Liver (tissue), 3 donors: ENCODE measurements around the gene STXBP6.

Experiments
- CTCF ChIP-seq: fragments of 150-350 bp; IDR thresholded peaks from 2 replicates; pipeline ENCODE4 v1.5.1; 2017; ENCODE audit warnings: improper control_type of control experiment, low read depth, low read length; ENCODE audit not compliant: missing input control
- EGR1 ChIP-seq, 2 donors: IDR thresholded peaks; 2 replicates each; pipeline ENCODE4 v1.6.1; 2016 to 2018; ENCODE audit warnings: antibody characterized with exemption in 2 of 2, low read depth in 2 of 2
- FOXA1 ChIP-seq: IDR thresholded peaks from 2 replicates; pipeline ENCODE4 v1.6.1; 2016; ENCODE audit warnings: antibody characterized with exemption
- HNF4A ChIP-seq, 2 donors: conservative IDR thresholded peaks; 2 replicates each; pipeline ENCODE4 v1.6.1; 2016; ENCODE audit warnings: antibody characterized with exemption in 2 of 2, mild to moderate bottlenecking in 2 of 2
- MAX ChIP-seq: IDR thresholded peaks from 2 replicates; pipeline ENCODE4 v1.6.1; 2016; ENCODE audit warnings: antibody characterized with exemption
- RAD21 ChIP-seq, 2 donors: IDR thresholded peaks; 2 replicates each; pipeline ENCODE4 v1.6.1; 2016; ENCODE audit warnings: antibody characterized with exemption in 2 of 2, mild to moderate bottlenecking in 2 of 2
- SP1 ChIP-seq: IDR thresholded peaks from 2 replicates; pipeline ENCODE4 v1.6.1; 2018; ENCODE audit warnings: antibody characterized with exemption, mild to moderate bottlenecking
- donor health status: healthy.
- donor health status: healthy.

GRCh38 chr14:25033358-25033757 is 16.6 kb downstream of the STXBP6 start:
- no peak for TF ChIP-seq RAD21 (IDR thresholded peaks at IDR 0.05)
- no peak for TF ChIP-seq CTCF
- TF ChIP-seq EGR1 (IDR thresholded peaks at IDR 0.05; ENCODE audit: low read depth in 2 of 2), result no peak
- TF ChIP-seq HNF4A (conservative IDR thresholded peaks at IDR 0.05), result no peak
- no peak for TF ChIP-seq FOXA1
- no peak for TF ChIP-seq MAX
- no peak for TF ChIP-seq SP1
